ENCODE measurements around the gene GLMP. TPM values are rescaled to one million over a fixed set of nuclear protein-coding genes. Genes with fewer than 3 reads are reported as not detected.

GLMP gene
- polyA plus RNA-seq, 1 experiment: 41.1 TPM

- POLR2A ChIA-PET: no interaction called here
- Histone ChIP-seq H3K27me3 (ENCODE audit: control insufficient read depth, insufficient read depth, low read length) (peaks cover 1% of the 10 kb centered on the region; the same call in 1 of the 2 replicates), H3K36me3 (ENCODE audit: control insufficient read depth, insufficient read depth, low read length) (peaks cover 15% of the 10 kb centered on the region), H3K4me3 (ENCODE audit: low read depth, low read length) (peak overlapping the region; percentile 26)
- CTCF ChIA-PET: interaction anchor here (1.2 to 3.0 kb wide), 4 partner anchors 12 to 149 kb away, joined by 3 to 12 read pairs (median 4); no protein-coding TSS in a partner anchor
- TF ChIP-seq, protein P1, sequence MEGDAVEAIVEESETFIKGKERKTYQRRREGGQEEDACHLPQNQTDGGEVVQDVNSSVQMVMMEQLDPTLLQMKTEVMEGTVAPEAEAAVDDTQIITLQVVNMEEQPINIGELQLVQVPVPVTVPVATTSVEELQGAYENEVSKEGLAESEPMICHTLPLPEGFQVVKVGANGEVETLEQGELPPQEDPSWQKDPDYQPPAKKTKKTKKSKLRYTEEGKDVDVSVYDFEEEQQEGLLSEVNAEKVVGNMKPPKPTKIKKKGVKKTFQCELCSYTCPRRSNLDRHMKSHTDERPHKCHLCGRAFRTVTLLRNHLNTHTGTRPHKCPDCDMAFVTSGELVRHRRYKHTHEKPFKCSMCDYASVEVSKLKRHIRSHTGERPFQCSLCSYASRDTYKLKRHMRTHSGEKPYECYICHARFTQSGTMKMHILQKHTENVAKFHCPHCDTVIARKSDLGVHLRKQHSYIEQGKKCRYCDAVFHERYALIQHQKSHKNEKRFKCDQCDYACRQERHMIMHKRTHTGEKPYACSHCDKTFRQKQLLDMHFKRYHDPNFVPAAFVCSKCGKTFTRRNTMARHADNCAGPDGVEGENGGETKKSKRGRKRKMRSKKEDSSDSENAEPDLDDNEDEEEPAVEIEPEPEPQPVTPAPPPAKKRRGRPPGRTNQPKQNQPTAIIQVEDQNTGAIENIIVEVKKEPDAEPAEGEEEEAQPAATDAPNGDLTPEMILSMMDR (IDR thresholded peaks at IDR 0.05; ENCODE audit: insufficient read depth, low read depth, low read length): no peak
- no peak for DNase-seq (ENCODE audit: low read depth)
These were observed 49.8 kb downstream of the GLMP start for GRCh38 chr1:156245451-156246232.

GRCh38 chr1:156244712-156245111 is 50.8 kb downstream of the GLMP start:
- ChIA-PET CTCF (no interaction called here), POLR2A (no interaction called here)
- TF ChIP-seq, protein P1 (IDR thresholded peaks at IDR 0.05; ENCODE audit: insufficient read depth, low read depth, low read length): no peak
- Histone ChIP-seq H3K27me3 (ENCODE audit: control insufficient read depth, insufficient read depth, low read length) (peaks cover 1% of the 10 kb centered on the region; the same call in 1 of the 2 replicates), H3K4me3 (ENCODE audit: low read depth, low read length) (no peak overlapping the region), H3K36me3 (ENCODE audit: control insufficient read depth, insufficient read depth, low read length) (peaks cover 7% of the 10 kb centered on the region)
- no peak for DNase-seq (ENCODE audit: low read depth)

DNA sequence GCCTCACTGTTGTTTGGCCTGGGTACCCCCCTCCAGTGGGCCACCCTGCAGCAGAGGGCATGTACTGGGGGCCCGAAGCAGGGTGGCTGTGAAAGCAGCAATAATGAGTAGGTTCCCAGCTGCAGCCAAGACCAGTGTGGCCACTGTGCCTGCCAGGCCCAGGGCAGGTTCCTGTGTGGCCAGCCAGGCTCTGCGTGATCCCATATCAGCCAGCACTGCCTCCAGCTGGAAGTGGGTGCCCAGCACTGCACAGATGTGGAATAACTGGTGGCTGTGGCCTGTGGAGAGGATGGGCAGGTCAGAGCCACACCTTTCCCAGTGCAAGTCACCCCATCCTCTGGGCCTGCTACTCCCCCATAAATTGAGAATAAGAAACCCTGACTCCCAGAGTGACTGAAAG is 51.4 kb downstream of the GLMP start:
- H3K27me3 ChIP-seq (ENCODE audit: control insufficient read depth, insufficient read depth, low read length): peaks cover 1% of the 10 kb centered on the region; the same call in 1 of the 2 replicates
- ChIA-PET CTCF (no interaction called here), POLR2A (no interaction called here)
- H3K36me3 ChIP-seq (ENCODE audit: control insufficient read depth, insufficient read depth, low read length): peaks cover 6% of the 10 kb centered on the region
- no peak overlapping the region for H3K4me3 ChIP-seq (ENCODE audit: low read depth, low read length)
- TF ChIP-seq, protein P1 (IDR thresholded peaks at IDR 0.05; ENCODE audit: insufficient read depth, low read depth, low read length): no peak
- no peak for DNase-seq (ENCODE audit: low read depth)

GRCh38 chr1:156242738-156243137 is 52.7 kb downstream of the GLMP start:
- ChIA-PET POLR2A (no interaction called here), CTCF (interaction anchor here (0.6 to 1.2 kb wide), 2 partner anchors 10 to 319 kb away, joined by 3 read pairs; no protein-coding TSS in a partner anchor)
- Histone ChIP-seq H3K27me3 (ENCODE audit: control insufficient read depth, insufficient read depth, low read length) (peaks cover 1% of the 10 kb centered on the region; the same call in 1 of the 2 replicates), H3K36me3 (ENCODE audit: control insufficient read depth, insufficient read depth, low read length) (peaks cover 3% of the 10 kb centered on the region), H3K4me3 (ENCODE audit: low read depth, low read length) (no peak overlapping the region)
- TF ChIP-seq, protein P1 (IDR thresholded peaks at IDR 0.05; ENCODE audit: insufficient read depth, low read depth, low read length): no peak
- DNase-seq (ENCODE audit: low read depth): no peak

Other genes starting within 250 kb of the GLMP start
- gene UBQLN4, start 241.9 kb downstream of the GLMP start, polyA plus RNA-seq (2011; rRNA removed): 25.7 and 28.3 TPM in 2 replicates
- 60.0 and 77.4 TPM in 2 replicates for gene LAMTOR2, start 240.9 kb downstream of the GLMP start, polyA plus RNA-seq (2011; rRNA removed)
- gene RAB25, start 234.5 kb downstream of the GLMP start, polyA plus RNA-seq (2011; rRNA removed): not detected in 2 replicates
- 1.9 TPM in 2 replicates for gene MEX3A, start 213.2 kb downstream of the GLMP start, polyA plus RNA-seq (2011; rRNA removed)
- gene LMNA, start 181.0 kb downstream of the GLMP start, polyA plus RNA-seq (2011; rRNA removed): 537 and 840 TPM in 2 replicates
- 0.49 and 0.77 TPM in 2 replicates for gene SEMA4A, start 142.1 kb downstream of the GLMP start, polyA plus RNA-seq (2011; rRNA removed)
- gene SLC25A44, start 101.6 kb downstream of the GLMP start, polyA plus RNA-seq (2011; rRNA removed): 21.4 and 25.8 TPM in 2 replicates
- gene PMF1, start 82.7 kb downstream of the GLMP start, polyA plus RNA-seq (2011; rRNA removed): 55.0 and 73.1 TPM in 2 replicates
- gene BGLAP, start 53.5 kb downstream of the GLMP start, polyA plus RNA-seq (2011; rRNA removed): 0.26 and 0.50 TPM in 2 replicates
- 0.06 and 0.18 TPM in 2 replicates for gene PAQR6, start 47.6 kb downstream of the GLMP start, polyA plus RNA-seq (2011; rRNA removed)
- gene SMG5, start 12.9 kb downstream of the GLMP start, polyA plus RNA-seq (2011; rRNA removed): 22.8 and 32.6 TPM in 2 replicates
- 2.3 and 3.3 TPM in 2 replicates for gene TMEM79, start 11.4 kb downstream of the GLMP start, polyA plus RNA-seq (2011; rRNA removed)
- not detected in 2 replicates for gene VHLL, start 3.6 kb upstream of the GLMP start, polyA plus RNA-seq (2011; rRNA removed)
- gene CCT3, start 42.6 kb upstream of the GLMP start, polyA plus RNA-seq (2011; rRNA removed): 275 and 299 TPM in 2 replicates
- 0.52 and 0.59 TPM in 2 replicates for gene TSACC, start 42.8 kb upstream of the GLMP start, polyA plus RNA-seq (2011; rRNA removed)
- not detected in 2 replicates for gene RHBG, start 73.5 kb upstream of the GLMP start, polyA plus RNA-seq (2011; rRNA removed)
- gene MEF2D, start 205.1 kb upstream of the GLMP start, polyA plus RNA-seq (2011; rRNA removed): 11.7 and 15.1 TPM in 2 replicates

All from BJ (cell line).